ENCODE measurements around the gene TMEM181. TPM values are rescaled to one million over a fixed set of nuclear protein-coding genes. Genes with fewer than 3 reads are reported as not detected.

Gene TMEM181
- total RNA-seq, 1 donor from 2014 or later, result 31.0 TPM

DNA sequence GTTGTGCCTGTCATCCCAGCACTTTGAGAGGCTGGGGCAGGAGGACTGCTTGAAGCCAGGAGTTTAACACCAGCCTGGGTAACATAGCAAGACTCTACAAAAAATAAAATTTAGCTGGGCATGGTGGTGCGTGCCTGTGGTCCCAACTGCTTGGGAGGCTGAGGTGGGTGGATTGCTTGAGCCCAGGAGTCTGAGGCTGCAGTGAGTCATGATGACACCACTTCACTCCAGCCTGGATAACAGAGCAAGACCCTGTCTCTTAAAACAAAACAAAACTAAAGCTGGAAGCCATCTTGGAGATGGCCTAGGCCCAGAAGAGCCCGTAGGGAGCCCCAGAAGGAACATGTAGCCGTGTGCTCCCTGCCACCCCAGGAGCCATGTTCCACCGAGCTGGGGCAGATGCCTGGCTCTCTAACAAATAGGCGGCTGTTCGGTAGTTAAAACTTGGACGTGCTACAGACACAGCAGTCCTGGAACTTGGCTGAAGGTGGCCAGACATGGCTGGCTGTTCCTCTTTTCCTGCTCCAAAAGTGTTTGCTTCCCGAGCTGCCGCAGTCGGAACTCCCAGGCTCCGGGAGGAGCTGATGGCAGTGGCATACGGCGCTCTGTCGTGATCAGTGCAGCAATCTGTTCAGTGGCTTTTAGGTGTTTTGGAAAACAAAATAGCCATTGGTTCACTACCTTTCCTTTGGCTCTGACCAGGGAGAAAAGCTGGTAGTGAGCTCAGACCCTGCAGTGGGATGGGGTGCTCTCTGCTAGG is 47.7 kb downstream of the TMEM181 start:
- no peaks in the 10 kb centered on the region for H3K27me3 ChIP-seq (ENCODE audit: insufficient read depth, low read length)
- Mint-ChIP-seq H3K9me3 (ENCODE audit: unreplicated experiment) (no peaks in the 10 kb centered on the region), H3K27me3 (ENCODE audit: low read depth, unreplicated experiment) (no peaks in the 10 kb centered on the region), H3K4me1 (ENCODE audit: low read depth, unreplicated experiment) (peaks cover 20% of the 10 kb centered on the region), H3K36me3 (ENCODE audit: low read depth, unreplicated experiment) (peaks cover 35% of the 10 kb centered on the region), H3K27ac (ENCODE audit: unreplicated experiment) (no peak overlapping the region), H3K4me3 (ENCODE audit: unreplicated experiment) (no peak overlapping the region)
- H3K27ac ChIP-seq (ENCODE audit: low read depth, low read length), result no peak overlapping the region
- peaks cover 17% of the 10 kb centered on the region for H3K79me2 ChIP-seq (ENCODE audit: insufficient read depth, low read length)
- TF ChIP-seq EZH2 (IDR thresholded peaks at IDR 0.05; ENCODE audit: insufficient read depth, low read length), result no peak
- TF ChIP-seq, protein P1, sequence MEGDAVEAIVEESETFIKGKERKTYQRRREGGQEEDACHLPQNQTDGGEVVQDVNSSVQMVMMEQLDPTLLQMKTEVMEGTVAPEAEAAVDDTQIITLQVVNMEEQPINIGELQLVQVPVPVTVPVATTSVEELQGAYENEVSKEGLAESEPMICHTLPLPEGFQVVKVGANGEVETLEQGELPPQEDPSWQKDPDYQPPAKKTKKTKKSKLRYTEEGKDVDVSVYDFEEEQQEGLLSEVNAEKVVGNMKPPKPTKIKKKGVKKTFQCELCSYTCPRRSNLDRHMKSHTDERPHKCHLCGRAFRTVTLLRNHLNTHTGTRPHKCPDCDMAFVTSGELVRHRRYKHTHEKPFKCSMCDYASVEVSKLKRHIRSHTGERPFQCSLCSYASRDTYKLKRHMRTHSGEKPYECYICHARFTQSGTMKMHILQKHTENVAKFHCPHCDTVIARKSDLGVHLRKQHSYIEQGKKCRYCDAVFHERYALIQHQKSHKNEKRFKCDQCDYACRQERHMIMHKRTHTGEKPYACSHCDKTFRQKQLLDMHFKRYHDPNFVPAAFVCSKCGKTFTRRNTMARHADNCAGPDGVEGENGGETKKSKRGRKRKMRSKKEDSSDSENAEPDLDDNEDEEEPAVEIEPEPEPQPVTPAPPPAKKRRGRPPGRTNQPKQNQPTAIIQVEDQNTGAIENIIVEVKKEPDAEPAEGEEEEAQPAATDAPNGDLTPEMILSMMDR (IDR thresholded peaks at IDR 0.05; ENCODE audit: insufficient read depth, low read depth, low read length), result no peak
- H3K36me3 ChIP-seq (ENCODE audit: insufficient read depth, low read length), result peaks cover 31% of the 10 kb centered on the region
- FAIRE-seq (no peak), DNase-seq (ENCODE audit: low read depth) (peak; percentile 18)
- no peaks in the 10 kb centered on the region for H3K4me1 ChIP-seq (ENCODE audit: insufficient read depth, low read length)
- H3K9me3 ChIP-seq (ENCODE audit: insufficient read depth, low read depth, low read length), result peaks cover 4% of the 10 kb centered on the region
- no peak overlapping the region for H2AFZ ChIP-seq (ENCODE audit: low read depth, low read length)
- peaks cover 19% of the 10 kb centered on the region for H4K20me1 ChIP-seq (ENCODE audit: insufficient read depth, low read length)
- H3K4me3 ChIP-seq (ENCODE audit: insufficient read depth, low read depth, low read length), result no peak overlapping the region
- peak overlapping the region; percentile 16 for H3K4me2 ChIP-seq (ENCODE audit: low read length)
- no peak overlapping the region for H3K9ac ChIP-seq (ENCODE audit: low read length)

DNA sequence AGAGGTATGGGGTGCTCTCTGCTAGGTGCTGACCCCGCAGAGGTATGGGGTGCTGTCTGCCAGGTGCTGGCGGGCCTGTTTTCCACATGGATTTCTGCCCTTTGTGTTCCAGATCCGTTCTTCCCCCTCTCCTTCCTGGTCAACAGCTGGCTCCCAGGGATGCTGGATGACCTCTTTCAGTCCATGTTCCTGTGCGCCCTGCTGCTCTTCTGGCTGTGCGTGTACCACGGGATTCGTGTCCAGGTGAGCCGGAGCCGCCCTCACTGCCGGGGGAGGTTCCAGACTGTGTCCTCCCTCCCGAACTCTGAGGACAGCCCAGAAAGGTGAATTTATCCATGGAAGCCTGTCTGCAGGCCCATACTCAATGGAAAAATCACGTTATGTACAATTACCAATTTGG is 48.3 kb downstream of the TMEM181 start:
- Histone ChIP-seq H3K9me3 (ENCODE audit: insufficient read depth, low read depth, low read length) (peaks cover 4% of the 10 kb centered on the region), H3K27me3 (ENCODE audit: insufficient read depth, low read length) (no peaks in the 10 kb centered on the region), H3K4me1 (ENCODE audit: insufficient read depth, low read length) (no peaks in the 10 kb centered on the region), H3K4me3 (ENCODE audit: insufficient read depth, low read depth, low read length) (no peak overlapping the region), H3K79me2 (ENCODE audit: insufficient read depth, low read length) (peaks cover 12% of the 10 kb centered on the region), H4K20me1 (ENCODE audit: insufficient read depth, low read length) (peaks cover 15% of the 10 kb centered on the region), H3K9ac (ENCODE audit: low read length) (no peak overlapping the region), H3K4me2 (ENCODE audit: low read length) (no peak overlapping the region), H3K27ac (ENCODE audit: low read depth, low read length) (no peak overlapping the region), H2AFZ (ENCODE audit: low read depth, low read length) (no peak overlapping the region), H3K36me3 (ENCODE audit: insufficient read depth, low read length) (peaks cover 34% of the 10 kb centered on the region)
- H3K27me3 Mint-ChIP-seq (ENCODE audit: low read depth, unreplicated experiment), result no peaks in the 10 kb centered on the region
- peaks cover 33% of the 10 kb centered on the region for H3K36me3 Mint-ChIP-seq (ENCODE audit: low read depth, unreplicated experiment)
- peaks cover 20% of the 10 kb centered on the region for H3K4me1 Mint-ChIP-seq (ENCODE audit: low read depth, unreplicated experiment)
- no peak for FAIRE-seq
- no peak for TF ChIP-seq EZH2 (IDR thresholded peaks at IDR 0.05; ENCODE audit: insufficient read depth, low read length)
- TF ChIP-seq, protein P1 (IDR thresholded peaks at IDR 0.05; ENCODE audit: insufficient read depth, low read depth, low read length), result no peak
- H3K4me3 Mint-ChIP-seq (ENCODE audit: unreplicated experiment), result no peak overlapping the region
- H3K9me3 Mint-ChIP-seq (ENCODE audit: unreplicated experiment), result no peaks in the 10 kb centered on the region
- DNase-seq (ENCODE audit: low read depth), result no peak
- no peak overlapping the region for H3K27ac Mint-ChIP-seq (ENCODE audit: unreplicated experiment)
